Mesenchymal stem cell (in vitro differentiated cells and primary cell): ENCODE results near the gene NOC4L.

Source experiments
- DNase-seq: peaks from one replicate; pipeline ENCODE4 v3.0.0-alpha.2; 2013
- H2AFZ ChIP-seq: one replicate; pipeline ENCODE4 v1.6.1; 2013; ENCODE audit warnings: low read depth, mild to moderate bottlenecking, control low read depth, inconsistent platforms, low read length, moderate library complexity
- H2AK5ac ChIP-seq: 2 replicates; pipeline ENCODE4 v1.6.1; 2013; ENCODE audit warnings: low read length, moderate library complexity, mild to moderate bottlenecking, inconsistent platforms; ENCODE audit not compliant: severe bottlenecking
- H2BK120ac ChIP-seq: one replicate; pipeline ENCODE4 v1.6.1; 2013; ENCODE audit warnings: low read depth, mild to moderate bottlenecking, inconsistent platforms, low read length, moderate library complexity
- H2BK12ac ChIP-seq, 2 experiments: one replicate each; pipeline ENCODE4 v1.6.1; 2013; ENCODE audit warnings: inconsistent platforms in 2 of 2, low read length in 2 of 2, mild to moderate bottlenecking in 2 of 2, moderate library complexity in 2 of 2, control low read depth in 1 of 2
- H2BK15ac ChIP-seq: one replicate; pipeline ENCODE4 v1.6.1; 2013; ENCODE audit warnings: mild to moderate bottlenecking, low read depth, inconsistent platforms; ENCODE audit not compliant: poor library complexity, severe bottlenecking
- H2BK5ac ChIP-seq: 2 replicates; pipeline ENCODE4 v1.6.1; 2013; ENCODE audit warnings: low read depth, mild to moderate bottlenecking, low read length, control low read depth, inconsistent platforms; ENCODE audit not compliant: poor library complexity, severe bottlenecking
- H3K14ac ChIP-seq, 2 experiments: one replicate each; pipeline ENCODE4 v1.6.1; 2013; ENCODE audit warnings: inconsistent platforms in 2 of 2, low read length in 2 of 2, control low read depth in 1 of 2, mild to moderate bottlenecking in 1 of 2, moderate library complexity in 1 of 2
- H3K18ac ChIP-seq, 2 experiments: one replicate each; pipeline ENCODE4 v1.6.1; 2013; ENCODE audit warnings: inconsistent platforms in 2 of 2, low read length in 2 of 2, control low read depth in 1 of 2, low read depth in 1 of 2, mild to moderate bottlenecking in 1 of 2
- H3K23ac ChIP-seq, 2 experiments: one replicate each; pipeline ENCODE4 v1.6.1; 2013; ENCODE audit warnings: inconsistent platforms in 2 of 2, low read length in 2 of 2, mild to moderate bottlenecking in 2 of 2, moderate library complexity in 2 of 2, control low read depth in 1 of 2
- H3K27ac ChIP-seq: 2 replicates; pipeline ENCODE4 v1.5.1; 2013; ENCODE audit warnings: mild to moderate bottlenecking, moderate library complexity, low read length, control low read depth, inconsistent platforms; ENCODE audit not compliant: poor library complexity, severe bottlenecking
- H3K27me3 ChIP-seq, 2 experiments: 2 replicates each; pipeline versions ENCODE4 v1.6.1 to v1.7.0; 2013; ENCODE audit warnings: low read length in 2 of 2, mild to moderate bottlenecking in 2 of 2, moderate library complexity in 2 of 2, control low read depth in 1 of 2, inconsistent platforms in 1 of 2; ENCODE audit not compliant: control insufficient read depth in 1 of 2, insufficient read depth in 1 of 2
- H3K36me3 ChIP-seq, 2 experiments: 2 replicates each; pipeline versions ENCODE4 v1.6.1 to v1.7.0; 2013; ENCODE audit warnings: low read length in 2 of 2, control low read depth in 1 of 2, inconsistent platforms in 1 of 2, low read depth in 1 of 2, mild to moderate bottlenecking in 1 of 2; ENCODE audit not compliant: insufficient read depth in 2 of 2, control insufficient read depth in 1 of 2
- H3K4ac ChIP-seq, 2 experiments: one replicate each; pipeline ENCODE4 v1.6.1; 2013; ENCODE audit warnings: inconsistent platforms in 2 of 2, low read length in 2 of 2, mild to moderate bottlenecking in 2 of 2, moderate library complexity in 2 of 2, control low read depth in 1 of 2, low read depth in 1 of 2
- H3K4me1 ChIP-seq: 2 replicates; pipeline ENCODE4 v1.6.1; 2013; ENCODE audit warnings: low read depth, low read length, control low read depth; ENCODE audit not compliant: control insufficient read depth, insufficient read depth
- H3K4me2 ChIP-seq: 2 replicates; pipeline ENCODE4 v1.6.1; 2013; ENCODE audit warnings: low read length, mild to moderate bottlenecking, inconsistent platforms; ENCODE audit not compliant: poor library complexity, severe bottlenecking
- H3K4me3 ChIP-seq, 2 experiments: 2 replicates each; pipeline versions ENCODE4 v1.5.1 to v1.7.0; 2013; ENCODE audit warnings: low read length in 2 of 2, mild to moderate bottlenecking in 2 of 2, control low read depth in 1 of 2, low read depth in 1 of 2; ENCODE audit not compliant: insufficient read depth in 1 of 2
- H3K79me1 ChIP-seq: replicated peaks from 2 replicates; pipeline ENCODE4 v1.6.1; 2013; ENCODE audit warnings: mild to moderate bottlenecking, control low read depth, low read length, inconsistent platforms; ENCODE audit not compliant: poor library complexity, severe bottlenecking
- H3K9ac ChIP-seq: 2 replicates; pipeline ENCODE4 v1.7.0; 2013; ENCODE audit warnings: mild to moderate bottlenecking, low read length, moderate library complexity
- H3K9me3 ChIP-seq: 2 replicates; pipeline ENCODE4 v1.7.0; 2013; ENCODE audit warnings: mild to moderate bottlenecking, low read length; ENCODE audit not compliant: control insufficient read depth
- H4K8ac ChIP-seq: one replicate; pipeline ENCODE4 v1.6.1; 2013; ENCODE audit warnings: inconsistent platforms, mild to moderate bottlenecking, low read length, moderate library complexity
- H4K91ac ChIP-seq: one replicate; pipeline ENCODE4 v1.6.1; 2013; ENCODE audit warnings: mild to moderate bottlenecking, low read length, inconsistent platforms
- WGBS: methylation state at CpG from one replicate; pipeline ENCODE4 v1.1.7; 2013; ENCODE audit warnings: mixed read lengths; 5-methylcytosine and 5-hydroxymethylcytosine counted together

The NOC4L gene

DNA sequence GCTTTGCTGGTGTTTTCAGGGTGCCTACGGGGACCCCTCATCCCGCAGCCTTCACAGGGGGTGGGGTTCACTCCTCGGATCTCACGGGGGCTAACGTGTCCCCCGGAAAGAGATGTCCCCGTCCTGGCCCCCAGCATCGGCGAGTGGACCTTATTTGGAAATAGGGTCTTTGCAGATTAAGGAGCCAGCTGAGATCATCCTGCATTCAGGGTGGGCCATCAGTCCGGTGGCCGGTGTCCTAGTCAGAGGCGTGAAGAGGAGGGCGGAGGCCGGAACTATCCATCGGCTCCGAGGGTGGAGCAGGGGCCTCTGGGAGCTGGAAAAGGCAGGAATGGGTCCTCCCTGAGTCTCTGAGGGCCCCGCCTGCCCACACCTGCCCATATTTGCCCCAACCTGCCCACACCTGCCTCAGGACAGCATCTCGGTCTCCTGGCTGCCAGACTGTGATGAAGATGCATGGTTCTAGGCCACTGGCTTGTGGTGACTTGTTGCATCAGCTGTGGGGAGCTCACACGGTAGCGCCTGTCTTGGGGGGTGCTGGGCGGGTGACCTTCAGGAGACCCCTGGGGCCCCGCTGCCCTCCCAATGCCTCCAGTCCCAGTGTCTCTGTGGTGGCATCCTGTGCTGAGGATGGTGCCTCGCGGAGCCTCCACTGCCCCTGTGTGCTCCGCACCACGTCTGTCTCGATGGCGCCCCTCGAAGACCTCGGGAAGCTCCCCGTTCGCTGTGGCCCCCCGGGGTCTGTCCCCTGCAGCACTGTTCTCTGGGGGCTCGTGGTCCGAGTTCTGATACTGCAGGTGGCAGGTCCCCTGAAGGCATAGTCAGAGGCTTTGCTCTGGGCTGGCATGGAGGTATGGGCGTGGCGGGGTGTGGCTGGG lies 14.7 kb downstream of the NOC4L start:
- peaks cover 0 to 53% of the 10 kb centered on the region in 2 experiments for H3K27me3 ChIP-seq
- H2BK12ac ChIP-seq, result no peak overlapping the region
- no peak overlapping the region for H3K18ac ChIP-seq
- no peak overlapping the region for H2BK15ac ChIP-seq
- H3K4me2 ChIP-seq, result no peak overlapping the region
- H3K36me3 ChIP-seq, result peaks cover 27 to 42% of the 10 kb centered on the region in 2 experiments
- H2BK5ac ChIP-seq, result no peak overlapping the region
- peaks cover 8% of the 10 kb centered on the region for H3K4me1 ChIP-seq
- no peaks in the 10 kb centered on the region for H3K79me1 ChIP-seq
- H4K8ac ChIP-seq, result no peak overlapping the region
- no peak overlapping the region for H3K9ac ChIP-seq
- H3K4ac ChIP-seq, result no peak overlapping the region
- H2AK5ac ChIP-seq, result no peak overlapping the region
- no peaks in the 10 kb centered on the region for H3K9me3 ChIP-seq
- no peak overlapping the region for H3K23ac ChIP-seq
- H4K91ac ChIP-seq, result no peak overlapping the region
- no peak overlapping the region for H2BK120ac ChIP-seq
- DNase-seq, result no peak
- no peak overlapping the region for H2AFZ ChIP-seq
- 93% methylated on average over 37 of the region's 37 CpGs for WGBS
- H3K27ac ChIP-seq, result no peak overlapping the region
- no peak overlapping the region for H3K14ac ChIP-seq
- H3K4me3 ChIP-seq, result no peak overlapping the region

DNA sequence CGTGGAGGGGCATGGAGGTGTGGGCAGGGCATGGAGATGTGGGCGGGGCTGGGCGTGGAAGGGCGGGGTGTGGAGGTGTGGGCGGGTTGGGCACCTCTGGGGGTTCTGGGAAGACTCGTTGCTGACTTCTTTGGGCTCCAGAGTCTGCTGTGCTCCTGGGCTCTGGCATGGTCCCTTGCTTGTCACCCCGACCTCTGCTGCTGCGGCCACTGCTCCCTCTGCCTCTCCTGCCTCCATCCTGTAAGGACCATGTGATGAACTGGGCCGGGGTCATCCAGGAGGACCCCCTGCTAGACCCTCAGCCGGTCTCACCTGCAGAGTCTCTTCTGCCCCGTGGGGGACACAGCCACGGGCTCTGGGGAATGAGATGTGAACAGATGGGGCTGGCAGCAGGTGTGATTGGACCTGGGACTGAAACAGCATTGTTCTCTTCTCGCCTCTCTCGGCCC lies 15.3 kb downstream of the NOC4L start:
- peaks cover 27 to 42% of the 10 kb centered on the region in 2 experiments for H3K36me3 ChIP-seq
- H2BK12ac ChIP-seq, result no peak overlapping the region
- WGBS, result 90% methylated on average over 10 of the region's 14 CpGs
- H2BK120ac ChIP-seq, result no peak overlapping the region
- H4K8ac ChIP-seq, result no peak overlapping the region
- H3K14ac ChIP-seq, result no peak overlapping the region
- H3K4me2 ChIP-seq, result no peak overlapping the region
- no peak overlapping the region for H2AK5ac ChIP-seq
- H3K23ac ChIP-seq, result no peak overlapping the region
- no peak overlapping the region for H3K4ac ChIP-seq
- H3K27ac ChIP-seq, result no peak overlapping the region
- H2BK5ac ChIP-seq, result no peak overlapping the region
- H3K9me3 ChIP-seq, result no peaks in the 10 kb centered on the region
- peaks cover 4% of the 10 kb centered on the region for H3K4me1 ChIP-seq
- no peak overlapping the region for H2BK15ac ChIP-seq
- H3K18ac ChIP-seq, result no peak overlapping the region
- H3K27me3 ChIP-seq, result peaks cover 0 to 53% of the 10 kb centered on the region in 2 experiments
- no peak for DNase-seq
- H3K4me3 ChIP-seq, result no peak overlapping the region
- H3K9ac ChIP-seq, result no peak overlapping the region
- H2AFZ ChIP-seq, result no peak overlapping the region
- no peaks in the 10 kb centered on the region for H3K79me1 ChIP-seq
- H4K91ac ChIP-seq, result no peak overlapping the region

DNA sequence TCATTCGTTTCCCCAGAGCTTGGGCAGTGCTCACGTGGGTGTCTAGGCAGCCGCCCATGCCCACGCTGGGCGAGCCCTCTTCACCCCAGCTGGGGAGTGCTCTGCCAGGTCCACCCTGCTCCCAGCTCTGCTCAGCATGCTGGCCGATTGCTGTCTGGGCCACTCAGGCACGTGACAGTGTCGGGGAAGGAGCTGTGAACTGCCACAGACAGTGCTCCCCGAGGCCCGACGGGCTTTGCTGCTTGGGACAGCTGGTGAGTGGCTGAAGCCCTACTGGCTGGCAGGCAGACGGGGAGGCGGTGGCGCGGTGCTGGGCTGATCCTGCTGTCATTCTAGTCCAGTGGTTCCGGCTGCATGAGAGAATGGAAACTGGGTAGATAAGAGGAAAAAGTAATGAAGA lies 15.8 kb downstream of the NOC4L start:
- Histone ChIP-seq H2BK15ac (no peak overlapping the region), H3K27me3 (peaks cover 0 to 49% of the 10 kb centered on the region in 2 experiments), H3K18ac (no peak overlapping the region), H3K23ac (no peak overlapping the region), H3K79me1 (no peaks in the 10 kb centered on the region), H2BK5ac (no peak overlapping the region), H2AK5ac (no peak overlapping the region), H3K36me3 (peaks cover 27 to 42% of the 10 kb centered on the region in 2 experiments), H2AFZ (no peak overlapping the region), H3K4me1 (peaks cover 4% of the 10 kb centered on the region), H4K91ac (no peak overlapping the region), H3K27ac (no peak overlapping the region), H2BK12ac (no peak overlapping the region), H3K9ac (no peak overlapping the region), H3K4me3 (no peak overlapping the region), H3K14ac (no peak overlapping the region), H3K9me3 (no peaks in the 10 kb centered on the region), H3K4me2 (no peak overlapping the region), H4K8ac (no peak overlapping the region), H2BK120ac (no peak overlapping the region), H3K4ac (no peak overlapping the region)
- 94% methylated on average over 16 of the region's 16 CpGs for WGBS
- DNase-seq, result no peak

DNA sequence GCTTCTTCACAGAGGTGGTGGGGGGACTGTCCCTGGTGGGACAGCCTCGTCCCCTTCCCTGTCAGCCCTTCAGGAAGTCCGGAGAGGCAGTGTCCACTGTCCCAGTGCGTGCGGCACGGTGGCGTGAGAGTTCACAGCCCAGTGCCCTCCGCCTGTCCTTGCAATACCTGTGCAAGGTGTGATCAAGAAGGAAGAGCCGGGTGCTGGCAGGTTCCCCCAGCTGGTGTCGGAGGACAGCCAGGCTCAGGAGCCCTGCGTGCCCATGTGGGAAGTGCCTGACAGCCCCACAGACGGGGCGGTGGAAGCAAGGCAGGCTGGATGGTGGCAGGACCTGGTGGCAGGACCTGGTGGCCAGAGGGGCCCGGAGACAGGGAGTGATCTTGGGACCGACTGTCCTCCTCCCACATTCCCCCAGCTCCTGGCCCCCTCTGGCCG lies 16.4 kb downstream of the NOC4L start:
- Histone ChIP-seq H2BK12ac (no peak overlapping the region), H3K27ac (no peak overlapping the region), H3K36me3 (peaks cover 27 to 37% of the 10 kb centered on the region in 2 experiments), H4K91ac (no peak overlapping the region), H3K4ac (no peak overlapping the region), H3K79me1 (no peaks in the 10 kb centered on the region), H3K23ac (no peak overlapping the region), H2BK15ac (no peak overlapping the region), H3K4me3 (no peak overlapping the region), H3K9me3 (no peaks in the 10 kb centered on the region), H2BK5ac (no peak overlapping the region), H2AFZ (no peak overlapping the region), H4K8ac (no peak overlapping the region), H3K27me3 (peaks cover 0 to 48% of the 10 kb centered on the region in 2 experiments), H3K18ac (no peak overlapping the region), H3K14ac (no peak overlapping the region), H2AK5ac (no peak overlapping the region), H3K4me1 (peaks cover 4% of the 10 kb centered on the region), H3K4me2 (no peak overlapping the region), H2BK120ac (no peak overlapping the region), H3K9ac (no peak overlapping the region)
- no peak for DNase-seq
- 95% methylated on average over 11 of the region's 15 CpGs for WGBS
